ENCODE data around the gene PRADC1. TPM values are rescaled to one million over a fixed set of nuclear protein-coding genes. Genes with fewer than 3 reads are reported as not detected.

PRADC1 gene
- total RNA-seq, 4 donors from 2014 or later, result 9.7 to 30.2 (median 23.3) TPM

DNA sequence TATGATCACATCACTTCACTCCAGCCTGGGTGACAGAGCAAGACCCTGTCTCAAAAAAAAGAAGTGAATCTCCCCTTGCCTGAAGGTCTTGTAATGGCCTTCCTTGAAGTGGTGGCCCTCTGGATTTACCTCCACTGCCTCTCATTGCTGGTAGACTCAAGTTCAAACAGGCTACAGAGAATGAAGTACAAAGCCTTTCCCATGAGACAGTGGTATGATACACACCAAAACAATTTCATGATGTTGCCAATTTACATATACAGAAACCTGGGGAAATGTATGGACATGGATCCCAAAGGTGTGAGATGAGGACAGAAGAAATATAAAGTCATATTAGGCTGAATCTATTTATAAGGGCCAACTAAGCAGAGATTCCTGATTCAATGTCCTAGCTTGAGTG is 35.5 kb downstream of the PRADC1 start:
- TF ChIP-seq CTCF (IDR thresholded peaks at IDR 0.05), result no peak
- TF ChIP-seq POLR2A (IDR thresholded peaks at IDR 0.05), result no peak
- H3K4me3 ChIP-seq (ENCODE audit: low read depth, poor library complexity, severe bottlenecking), result no peak overlapping the region
- intact Hi-C loops (cut with DNase I; ENCODE audit: low total_unique reads), result no loop called here
- DNase-seq (ENCODE audit: low spot score in 2 of 2), result no peak

- intact Hi-C loops (cut with DNase I; ENCODE audit: low total_unique reads), result no loop called here
- no peak overlapping the region for H3K4me3 ChIP-seq (ENCODE audit: low read depth, poor library complexity, severe bottlenecking)
- TF ChIP-seq POLR2A (IDR thresholded peaks at IDR 0.05), result no peak
- TF ChIP-seq CTCF (IDR thresholded peaks at IDR 0.05), result no peak
- DNase-seq (ENCODE audit: low spot score in 2 of 2), result no peak
- WGBS, 2 donors, result 43 to 45% methylated on average over 2 of the region's 2 CpGs
Observed at GRCh38 chr2:73187549-73187948, 45.5 kb downstream of the PRADC1 start.

DNA sequence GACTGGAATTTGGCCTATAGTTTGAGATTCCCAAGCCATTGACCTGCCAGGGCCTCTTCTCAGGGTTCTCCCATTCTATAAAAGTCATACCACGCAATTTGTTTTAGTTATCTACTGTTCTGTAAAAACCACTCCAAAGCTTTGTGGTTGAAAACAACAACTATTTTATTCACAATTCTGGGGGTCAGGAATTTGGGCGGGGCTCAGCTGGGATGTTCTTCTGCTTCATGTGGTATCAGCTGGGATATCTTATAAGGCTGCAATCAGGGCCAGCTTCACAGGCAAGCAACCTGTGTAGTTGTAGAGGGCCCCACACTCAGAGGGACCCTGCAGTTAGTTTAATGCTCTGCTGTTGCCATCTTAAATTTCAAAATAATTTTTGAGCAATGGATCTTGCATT is 47.1 kb downstream of the PRADC1 start:
- no peak for DNase-seq (ENCODE audit: low spot score in 2 of 2)
- no peak for TF ChIP-seq CTCF (IDR thresholded peaks at IDR 0.05)
- TF ChIP-seq POLR2A (IDR thresholded peaks at IDR 0.05), result no peak
- WGBS, 2 donors, result 77 to 91% methylated on average over 2 of the region's 2 CpGs
- H3K4me3 ChIP-seq (ENCODE audit: low read depth, poor library complexity, severe bottlenecking), result no peak overlapping the region
- intact Hi-C loops (cut with DNase I; ENCODE audit: low total_unique reads), result no loop called here

Other genes with a start within 250 kb of the PRADC1 start
- gene SFXN5, start 161.5 kb downstream of the PRADC1 start, total RNA-seq, result 10 to 100 TPM in 3 of 4 donors, 1 to 10 TPM in 1; 8.4 to 18.3 (median 15.3) TPM
- 10 to 100 TPM; 35.7 to 43.7 (median 42.0) TPM for gene RAB11FIP5, start 120.3 kb downstream of the PRADC1 start, total RNA-seq
- not detected for gene NOTO, start 30.7 kb downstream of the PRADC1 start, total RNA-seq
- gene SMYD5, start 19.0 kb downstream of the PRADC1 start, total RNA-seq, result 10 to 100 TPM in 2 of 4 donors, 1 to 10 TPM in 2; 9.6 to 18.1 (median 12.8) TPM
- gene CCT7, start 1.1 kb upstream of the PRADC1 start, total RNA-seq, result 100 to 1,000 TPM; 141 to 173 (median 156) TPM
- gene FBXO41, start 51.2 kb upstream of the PRADC1 start, total RNA-seq, result 1 to 10 TPM; 2.9 to 4.1 (median 3.3) TPM
- gene EGR4, start 60.3 kb upstream of the PRADC1 start, total RNA-seq, result not detected
- gene ALMS1, start 152.6 kb upstream of the PRADC1 start, total RNA-seq, result 10 to 100 TPM; 10.1 to 17.6 (median 14.3) TPM